HG03060 (cell line): ENCODE results near the gene RBMS3.
"Not testable (repeated sequence)": the region's sequence is repeated elsewhere in the genome, so short reads cannot be mapped to it uniquely, and the experiment has no call there.

Experiments
- ATAC-seq: cut with Tn5 transposase; IDR thresholded peaks from one replicate; pipeline ENCODE4 v1.9.1; 2021; ENCODE audit warnings: low read depth, moderate number of reproducible peaks; ENCODE audit not compliant: unreplicated experiment

RBMS3 gene

GRCh38 chr3:29337565-29337964, 56.7 kb downstream of the RBMS3 start:
- ATAC-seq, result no peak

- no peak for ATAC-seq
These were observed 57.5 kb downstream of the RBMS3 start for GRCh38 chr3:29338377-29338776.

DNA sequence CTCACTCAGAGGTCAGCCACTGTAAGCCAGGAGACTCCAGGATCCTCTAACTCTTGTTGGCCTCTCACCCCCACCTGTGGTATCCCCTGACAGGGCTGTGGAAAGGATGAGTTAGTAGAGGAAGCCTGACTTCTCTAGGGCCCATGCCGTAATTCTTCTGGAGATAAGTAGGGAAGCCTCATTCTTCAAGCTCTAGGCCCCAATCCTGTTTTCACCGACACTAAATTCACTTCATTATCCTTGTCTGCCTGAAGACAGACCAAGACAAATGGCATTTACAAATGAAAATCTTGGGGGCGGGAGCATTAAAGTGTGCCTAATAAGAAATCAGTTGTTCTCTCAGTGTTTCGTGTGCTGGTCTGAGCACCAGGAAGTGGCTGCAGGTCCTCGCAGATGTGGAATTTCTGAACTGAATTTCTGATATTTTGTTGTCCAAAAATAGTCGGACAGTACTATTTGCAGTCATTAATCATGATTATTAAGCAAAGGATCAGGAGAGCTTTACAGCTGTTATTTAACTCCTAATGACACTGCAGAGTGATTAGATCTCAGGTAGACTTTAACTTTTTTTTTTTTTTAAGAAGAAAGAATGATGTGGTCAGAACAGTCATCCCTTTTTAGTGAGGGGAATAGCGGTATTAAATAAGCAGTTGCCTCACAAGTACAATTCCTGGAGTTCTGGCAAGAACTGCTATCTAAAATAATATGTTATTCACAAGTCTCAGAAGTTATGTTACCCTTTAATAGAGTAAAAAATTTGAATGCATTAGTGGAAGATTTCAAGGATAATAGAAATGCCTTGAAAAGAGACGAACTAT, 58.4 kb downstream of the RBMS3 start:
- ATAC-seq, result no peak

GRCh38 chr3:29344154-29344553, 63.3 kb downstream of the RBMS3 start:
- no peak for ATAC-seq

- ATAC-seq, result no peak
These were observed 64.1 kb downstream of the RBMS3 start for GRCh38 chr3:29344935-29345334.

GRCh38 chr3:29345516-29346300, 64.8 kb downstream of the RBMS3 start:
- no peak for ATAC-seq

DNA sequence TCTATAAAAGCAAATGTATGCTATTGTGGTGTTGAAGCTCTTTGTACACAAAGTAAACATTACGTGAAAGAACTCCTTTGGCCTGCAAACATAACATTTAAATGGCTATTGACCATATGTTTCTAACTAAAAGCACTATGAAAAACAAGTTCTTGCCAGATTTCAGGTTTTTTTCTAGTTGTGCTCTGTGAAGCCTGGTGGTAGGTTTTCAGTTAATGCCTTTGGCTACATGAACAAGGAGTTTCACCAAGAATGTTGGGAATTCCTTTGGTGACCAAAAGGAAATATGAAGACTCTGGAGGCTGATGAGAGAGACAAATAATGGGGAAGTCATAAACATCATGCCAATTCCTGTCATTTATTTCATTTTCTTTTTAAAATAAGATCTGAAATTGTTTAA, 66.0 kb downstream of the RBMS3 start:
- ATAC-seq, result no peak

DNA sequence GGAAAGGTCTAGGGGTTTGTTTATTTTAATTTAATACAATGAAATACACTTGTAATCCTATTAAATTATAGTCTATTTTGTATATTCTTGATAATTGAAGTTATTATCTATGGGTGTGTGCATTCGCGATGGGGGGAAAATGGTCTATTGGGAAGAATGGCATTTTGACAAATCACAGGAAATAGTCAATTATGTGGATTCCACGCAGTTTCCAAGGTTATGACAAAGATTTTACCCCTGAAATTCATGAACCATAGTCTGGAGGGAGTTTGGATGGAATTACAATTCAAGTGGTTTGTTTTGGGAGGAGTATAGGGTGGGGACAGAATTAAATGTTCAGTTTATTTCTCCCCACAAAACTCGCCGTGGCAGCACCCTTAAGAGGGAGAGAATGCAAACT, 66.5 kb downstream of the RBMS3 start:
- no peak for ATAC-seq

DNA sequence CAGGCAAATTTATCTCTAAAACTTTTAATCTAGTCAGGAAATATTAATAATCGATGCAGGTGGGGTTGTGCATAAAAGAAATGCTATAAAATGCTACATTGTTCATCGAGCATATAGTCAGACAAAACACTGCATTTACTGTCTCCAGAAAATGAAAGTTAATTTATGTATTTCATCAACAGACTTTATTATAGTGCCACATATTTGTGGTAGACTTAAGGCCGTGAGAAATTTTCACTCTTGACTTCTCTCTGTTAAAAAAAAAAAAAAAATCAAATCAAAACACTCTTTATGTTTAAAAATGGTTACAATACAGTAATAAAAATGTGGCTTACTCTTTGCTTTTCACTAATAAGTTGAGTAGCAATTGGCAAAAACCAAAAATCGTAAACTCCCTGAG, 67.4 kb downstream of the RBMS3 start:
- ATAC-seq, result no peak

DNA sequence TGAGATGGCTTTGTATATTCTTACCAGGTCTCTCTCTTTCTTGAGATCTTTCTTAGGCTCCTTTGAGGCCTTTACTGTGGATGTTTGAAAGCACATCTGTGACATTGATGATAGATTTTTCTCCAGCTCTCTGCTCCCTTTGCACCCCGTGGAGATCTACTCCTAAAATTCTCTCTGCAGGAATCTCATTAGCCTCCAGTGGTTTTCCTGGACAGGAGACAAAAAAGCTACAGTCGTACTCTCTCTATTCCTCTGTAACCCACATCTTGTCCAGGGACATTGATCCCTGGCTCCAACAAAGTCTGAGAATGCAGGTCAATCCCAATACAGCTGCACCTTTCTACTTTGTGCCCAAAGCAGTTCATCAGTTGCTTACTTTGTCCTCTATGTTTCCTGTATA, 68.2 kb downstream of the RBMS3 start:
- no peak for ATAC-seq

DNA sequence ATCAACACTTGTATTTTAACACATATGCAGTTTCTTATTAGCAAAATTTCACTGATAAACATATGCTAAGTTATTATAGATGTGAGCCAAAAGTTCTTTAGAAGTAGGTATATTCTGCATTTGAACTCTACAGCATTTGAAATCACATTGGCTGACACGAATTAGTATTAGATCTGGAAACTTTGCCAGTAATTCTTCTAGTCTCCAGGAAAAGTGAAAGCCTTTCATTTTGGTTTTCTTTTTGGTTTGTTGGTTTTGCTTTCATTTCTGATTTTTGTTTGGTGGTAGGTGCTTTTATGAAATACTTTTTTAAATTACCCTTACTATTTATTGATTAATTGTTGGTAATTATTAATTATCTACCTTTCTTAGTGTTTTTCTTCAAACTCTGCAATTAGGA, 72.9 kb downstream of the RBMS3 start:
- ATAC-seq, result no peak

DNA sequence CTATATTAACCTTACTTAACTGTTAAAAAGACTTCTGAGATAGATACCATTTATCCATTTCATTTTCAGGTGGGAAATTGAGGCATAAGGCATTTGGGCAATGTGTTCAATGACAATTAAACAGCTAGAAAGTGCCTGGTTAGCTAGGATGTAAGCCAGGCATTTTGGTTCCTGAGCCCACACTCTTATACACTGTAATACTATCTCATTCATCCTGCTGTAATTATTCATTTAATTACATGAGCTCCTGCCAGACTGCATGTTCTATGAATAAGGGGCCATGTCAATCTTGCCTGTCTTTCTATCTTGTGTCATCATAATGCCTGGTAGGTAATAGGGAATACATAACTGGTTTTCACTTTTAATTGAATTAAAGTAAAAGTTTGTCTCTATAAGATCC, 74.0 kb downstream of the RBMS3 start:
- ATAC-seq, result no peak

DNA sequence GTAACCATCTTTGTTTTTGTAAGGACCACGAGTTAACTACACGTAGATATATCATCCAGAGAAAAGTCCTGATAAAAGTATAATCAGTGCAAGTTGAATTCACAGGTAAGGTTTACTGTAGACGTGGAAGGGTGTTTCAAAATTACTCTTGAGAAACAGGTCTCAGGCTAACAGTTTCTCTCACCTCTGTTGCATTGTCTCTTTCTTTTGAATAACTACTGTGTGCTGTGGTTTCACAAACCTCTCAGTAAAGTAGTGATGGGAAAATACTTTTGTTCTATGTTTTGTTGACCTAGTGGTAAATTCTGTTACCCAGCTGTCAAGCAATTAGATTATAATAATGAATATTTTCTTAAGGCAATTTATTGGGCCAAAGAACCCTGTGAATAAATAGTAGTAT, 75.2 kb downstream of the RBMS3 start:
- no peak for ATAC-seq

DNA sequence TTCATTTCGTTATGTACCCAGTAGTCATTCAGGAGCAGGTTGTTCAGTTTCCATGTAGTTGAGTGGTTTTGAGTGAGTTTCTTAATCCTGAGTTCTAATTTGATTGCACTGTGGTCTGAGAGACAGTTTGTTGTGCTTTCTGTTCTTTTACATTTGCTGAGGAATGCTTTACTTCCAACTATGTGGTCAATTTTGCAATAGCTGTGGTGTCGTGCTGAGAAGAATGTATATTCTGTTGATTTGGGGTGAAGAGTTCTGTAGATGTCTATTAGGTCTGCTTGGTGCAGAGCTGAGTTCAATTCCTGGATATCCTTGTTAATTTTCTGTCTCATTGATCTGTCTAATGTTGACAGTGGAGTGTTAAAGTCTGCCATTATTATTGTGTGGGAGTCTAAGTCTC, 79.4 kb downstream of the RBMS3 start:
- not testable (repeated sequence) for ATAC-seq

DNA sequence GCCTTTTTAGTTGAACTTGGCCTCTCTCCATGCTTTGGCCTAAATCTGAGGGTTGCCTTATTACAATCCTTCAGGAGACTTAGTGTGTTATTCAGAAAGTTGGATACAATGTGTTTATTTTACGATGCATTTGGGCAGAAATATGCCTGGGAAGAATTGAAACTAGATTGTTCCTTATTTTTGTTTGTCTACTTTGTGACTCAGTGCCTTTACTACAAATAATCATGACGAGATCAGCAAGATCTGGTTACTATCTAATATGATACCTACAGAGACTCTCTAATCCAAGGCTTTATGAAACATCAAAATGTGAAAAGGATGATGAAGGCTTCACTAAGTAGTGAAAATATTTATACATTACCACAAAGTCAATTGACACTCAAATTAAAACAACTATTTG, 82.2 kb downstream of the RBMS3 start:
- ATAC-seq, result no peak

DNA sequence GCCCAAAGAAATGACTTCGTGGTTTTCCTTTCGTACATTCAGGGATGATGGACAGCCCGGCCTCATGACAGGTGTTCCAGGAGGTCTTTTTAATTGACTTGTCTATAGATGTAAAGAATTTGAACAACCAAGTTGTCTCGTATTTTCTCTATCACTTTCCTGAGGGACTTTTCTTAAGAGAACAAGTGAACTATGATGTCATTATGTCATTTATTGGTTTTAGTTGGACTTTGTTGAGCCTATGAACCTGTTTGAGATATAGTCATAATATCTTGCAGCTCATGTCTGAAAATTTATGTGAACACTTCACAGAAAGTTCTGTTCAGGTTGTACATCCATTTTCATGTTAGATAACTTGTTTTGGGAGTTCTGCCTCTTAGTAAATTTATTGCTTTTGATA, 89.2 kb downstream of the RBMS3 start:
- ATAC-seq, result no peak

DNA sequence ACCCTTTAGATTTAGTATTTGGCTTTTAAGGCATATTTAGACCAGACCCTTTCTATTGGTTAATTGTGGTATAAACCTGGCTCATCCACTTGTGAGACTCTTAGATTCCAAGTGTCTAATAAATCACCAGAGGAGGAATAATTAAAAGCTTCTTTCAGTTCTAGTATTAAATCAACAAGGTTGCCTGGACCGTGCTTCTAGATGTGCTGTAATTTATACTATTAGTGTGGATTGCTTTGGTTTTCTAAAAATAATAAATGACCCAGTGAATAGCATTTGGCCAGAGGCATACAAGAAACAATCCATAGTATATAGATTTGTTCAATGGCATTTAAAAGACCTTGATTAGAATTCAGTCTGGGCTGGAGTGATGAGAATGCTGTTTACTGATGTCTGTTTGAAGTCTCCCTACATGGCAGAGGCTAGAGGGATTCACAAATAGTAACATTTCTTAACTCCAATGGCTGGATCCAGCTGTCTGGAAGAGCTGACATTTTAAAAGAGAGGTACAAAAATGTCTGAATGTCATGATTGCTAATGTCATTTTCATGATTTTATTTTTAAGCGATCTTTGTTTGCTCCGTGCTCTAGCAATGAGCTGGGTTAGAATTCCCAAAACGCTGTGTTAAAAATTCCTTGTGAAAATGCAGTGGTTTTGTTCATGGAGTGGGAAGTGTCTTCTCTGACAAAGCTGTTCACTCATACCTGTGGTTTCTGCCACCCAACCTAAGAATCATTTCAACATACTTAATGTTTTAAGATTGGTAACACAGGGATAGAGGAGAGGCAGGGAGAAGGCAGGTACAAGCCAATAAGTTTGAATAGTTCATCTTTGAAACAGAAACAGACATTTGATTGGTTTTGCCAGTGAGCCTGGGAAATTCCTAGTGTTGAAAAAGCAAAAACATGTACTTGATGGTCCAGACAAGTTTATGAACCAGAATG, 89.9 kb downstream of the RBMS3 start:
- ATAC-seq, result no peak

GRCh38 chr3:29373131-29373680, 92.3 kb downstream of the RBMS3 start:
- ATAC-seq, result no peak

DNA sequence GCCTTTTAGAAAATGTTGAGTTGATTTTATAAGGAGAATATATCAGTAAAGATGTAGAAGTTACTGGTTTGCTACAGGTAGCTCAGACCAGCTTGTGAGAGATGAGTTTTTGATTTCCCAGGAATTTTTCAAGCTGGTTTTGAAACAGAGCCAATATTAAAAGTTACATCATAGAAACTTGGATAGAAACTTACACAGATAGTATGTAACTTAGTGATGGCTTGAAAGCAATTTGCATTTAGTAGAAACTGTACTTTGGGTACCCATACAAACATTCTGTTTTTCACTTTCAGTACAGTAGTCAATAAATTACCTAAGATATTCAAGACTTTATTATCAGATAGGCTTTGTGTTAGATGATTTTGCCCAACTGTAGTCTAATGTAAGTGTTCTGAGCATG, 93.4 kb downstream of the RBMS3 start:
- no peak for ATAC-seq

GRCh38 chr3:29379097-29379496, 98.2 kb downstream of the RBMS3 start:
- ATAC-seq, result no peak

DNA sequence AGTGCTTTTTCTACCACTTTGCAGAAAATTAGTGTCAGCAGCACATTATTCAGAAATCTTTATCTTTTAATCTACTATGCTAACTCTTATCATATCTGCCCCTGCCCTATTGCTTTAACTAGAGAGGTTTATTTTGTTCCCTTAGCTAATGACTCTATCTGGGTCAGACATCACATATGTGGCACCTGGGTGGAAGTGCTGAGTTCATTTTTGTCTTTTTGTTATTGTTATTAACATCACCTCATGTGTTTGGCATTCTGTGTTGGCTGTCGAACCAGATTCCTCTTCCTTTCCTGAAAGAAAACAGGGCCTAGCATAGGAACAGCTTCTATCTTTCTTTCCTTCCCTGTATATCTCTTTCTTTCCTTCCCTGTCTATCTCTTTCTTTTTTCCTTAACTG, 100.7 kb downstream of the RBMS3 start:
- no peak for ATAC-seq
